Trophoblast cell (in vitro differentiated cells and primary cell): ENCODE data around the gene SELENOO.

ENCODE experiments used
- DNase-seq, 2 donors: peaks; one replicate each; pipeline ENCODE4 v3.0.0-alpha.2; 2016
- H2AFZ ChIP-seq: 2 replicates; pipeline ENCODE4 v1.6.1; 2013; ENCODE audit warnings: low read length, moderate library complexity, mild to moderate bottlenecking; ENCODE audit not compliant: insufficient read depth, poor library complexity
- H2AK5ac ChIP-seq: 2 replicates; pipeline ENCODE4 v1.6.1; 2013; ENCODE audit warnings: mild to moderate bottlenecking, low read length
- H2BK120ac ChIP-seq: 2 replicates; pipeline ENCODE4 v1.6.1; 2013; ENCODE audit warnings: low read length, mild to moderate bottlenecking, moderate library complexity; ENCODE audit not compliant: insufficient read depth, poor library complexity
- H2BK12ac ChIP-seq: 2 replicates; pipeline ENCODE4 v1.6.1; 2013; ENCODE audit warnings: mild to moderate bottlenecking, low read length, moderate library complexity
- H2BK5ac ChIP-seq: 2 replicates; pipeline ENCODE4 v1.6.1; 2013; ENCODE audit warnings: low read length, low read depth, moderate library complexity, mild to moderate bottlenecking; ENCODE audit not compliant: poor library complexity
- H3K14ac ChIP-seq: 2 replicates; pipeline ENCODE4 v1.6.1; 2013; ENCODE audit warnings: mild to moderate bottlenecking, low read length
- H3K18ac ChIP-seq: 2 replicates; pipeline ENCODE4 v1.6.1; 2013; ENCODE audit warnings: mild to moderate bottlenecking, low read length
- H3K23ac ChIP-seq: 2 replicates; pipeline ENCODE4 v1.6.1; 2013; ENCODE audit warnings: low read length
- H3K27ac ChIP-seq: 2 replicates; pipeline ENCODE4 v1.5.1; 2013; ENCODE audit warnings: low read depth, mild to moderate bottlenecking, inconsistent platforms, low read length, moderate library complexity
- H3K27me3 ChIP-seq: 2 replicates; pipeline ENCODE4 v1.6.1; 2013; ENCODE audit warnings: inconsistent platforms, mild to moderate bottlenecking, low read length, moderate library complexity; ENCODE audit not compliant: insufficient read depth
- H3K36me3 ChIP-seq, 2 experiments: 1 replicate in 1 of 2; 2 replicates in 1 of 2; pipeline ENCODE4 v1.6.1; 2013; ENCODE audit warnings: low read length in 2 of 2, mild to moderate bottlenecking in 2 of 2, moderate library complexity in 1 of 2; ENCODE audit not compliant: insufficient read depth in 2 of 2, control insufficient read depth in 1 of 2
- H3K4ac ChIP-seq: 2 replicates; pipeline ENCODE4 v1.6.1; 2013; ENCODE audit warnings: low read depth, mild to moderate bottlenecking, low read length, moderate library complexity
- H3K4me1 ChIP-seq, 2 experiments: 1 replicate in 1 of 2; 2 replicates in 1 of 2; pipeline ENCODE4 v1.6.1; 2013; ENCODE audit warnings: low read length in 2 of 2, mild to moderate bottlenecking in 2 of 2, moderate library complexity in 1 of 2; ENCODE audit not compliant: insufficient read depth in 2 of 2, control insufficient read depth in 1 of 2
- H3K4me2 ChIP-seq: 2 replicates; pipeline ENCODE4 v1.6.1; 2013; ENCODE audit warnings: inconsistent platforms, mild to moderate bottlenecking, low read length, moderate library complexity
- H3K4me3 ChIP-seq: 2 replicates; pipeline ENCODE4 v1.5.1; 2013; ENCODE audit warnings: mild to moderate bottlenecking, low read depth, low read length, inconsistent platforms
- H3K79me1 ChIP-seq: one replicate; pipeline ENCODE4 v1.6.1; 2013; ENCODE audit warnings: low read length
- H3K79me2 ChIP-seq: 2 replicates; pipeline ENCODE4 v1.6.1; 2013; ENCODE audit warnings: low read length, mild to moderate bottlenecking; ENCODE audit not compliant: control insufficient read depth, insufficient read depth, poor library complexity
- H3K9ac ChIP-seq: 2 replicates; pipeline ENCODE4 v1.6.1; 2013; ENCODE audit warnings: mild to moderate bottlenecking, low read length
- H3K9me3 ChIP-seq: 2 replicates; pipeline ENCODE4 v1.6.1; 2013; ENCODE audit warnings: low read depth, mild to moderate bottlenecking, control low read depth, inconsistent platforms, low read length; ENCODE audit not compliant: insufficient read depth
- H4K12ac ChIP-seq: 2 replicates; pipeline ENCODE4 v1.6.1; 2013; ENCODE audit warnings: low read depth, mild to moderate bottlenecking, low read length, moderate library complexity
- H4K8ac ChIP-seq: 2 replicates; pipeline ENCODE4 v1.6.1; 2013; ENCODE audit warnings: low read depth, mild to moderate bottlenecking, low read length, moderate library complexity
- H4K91ac ChIP-seq: one replicate; pipeline ENCODE4 v1.6.1; 2013; ENCODE audit warnings: low read depth, mild to moderate bottlenecking, low read length, moderate library complexity
- WGBS: extraction: QIAGEN DNeasy Blood & Tissue Kit; methylation state at CpG from one replicate; pipeline ENCODE4 v1.1.7; 2013; ENCODE audit warnings: missing lambda C conversion rate; ENCODE audit not compliant: insufficient read length, insufficient coverage; ENCODE audit errors: extremely low coverage; 5-methylcytosine and 5-hydroxymethylcytosine counted together

Gene SELENOO

DNA sequence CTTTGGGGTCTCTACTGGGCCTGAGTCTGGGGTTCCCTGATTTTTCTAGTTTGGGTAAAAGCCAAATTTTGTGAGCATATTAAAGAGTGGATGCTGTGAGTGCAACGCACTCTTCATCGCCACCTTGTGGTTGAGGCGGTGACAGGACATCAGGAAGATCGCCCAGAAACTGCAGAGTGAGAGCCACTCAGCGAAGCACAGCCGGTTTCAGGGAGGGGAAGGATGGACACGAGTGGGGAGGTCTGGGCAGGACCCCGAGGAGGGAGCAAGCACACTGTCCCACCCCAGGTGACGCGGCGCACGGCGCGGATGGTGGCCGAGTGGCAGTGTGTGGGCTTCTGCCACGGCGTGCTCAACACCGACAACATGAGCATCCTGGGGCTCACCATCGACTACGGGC lies 9.1 kb downstream of the SELENOO start:
- peaks cover 56% of the 10 kb centered on the region in 2 experiments for H3K36me3 ChIP-seq
- peaks cover 0 to 4% of the 10 kb centered on the region in 2 experiments for H3K4me1 ChIP-seq
- H3K9ac ChIP-seq: no peak overlapping the region
- no peak overlapping the region for H2BK5ac ChIP-seq
- H3K4me2 ChIP-seq: no peak overlapping the region
- WGBS: no CpG with 5 or more reads among the region's 20 CpGs
- H3K79me1 ChIP-seq: no peaks in the 10 kb centered on the region
- no peak overlapping the region for H3K27ac ChIP-seq
- peak in 1 of 2 donors; percentile 73 for DNase-seq
- H2AK5ac ChIP-seq: no peak overlapping the region
- H4K91ac ChIP-seq: no peak overlapping the region
- H2BK12ac ChIP-seq: no peak overlapping the region
- no peak overlapping the region for H3K18ac ChIP-seq
- H2AFZ ChIP-seq: no peak overlapping the region
- H3K23ac ChIP-seq: no peak overlapping the region
- no peak overlapping the region for H3K4me3 ChIP-seq
- no peaks in the 10 kb centered on the region for H3K27me3 ChIP-seq
- peaks cover 4% of the 10 kb centered on the region for H3K9me3 ChIP-seq
- H3K4ac ChIP-seq: no peak overlapping the region
- no peak overlapping the region for H4K12ac ChIP-seq
- no peaks in the 10 kb centered on the region for H3K79me2 ChIP-seq
- no peak overlapping the region for H2BK120ac ChIP-seq
- H4K8ac ChIP-seq: no peak overlapping the region
- H3K14ac ChIP-seq: no peak overlapping the region

DNA sequence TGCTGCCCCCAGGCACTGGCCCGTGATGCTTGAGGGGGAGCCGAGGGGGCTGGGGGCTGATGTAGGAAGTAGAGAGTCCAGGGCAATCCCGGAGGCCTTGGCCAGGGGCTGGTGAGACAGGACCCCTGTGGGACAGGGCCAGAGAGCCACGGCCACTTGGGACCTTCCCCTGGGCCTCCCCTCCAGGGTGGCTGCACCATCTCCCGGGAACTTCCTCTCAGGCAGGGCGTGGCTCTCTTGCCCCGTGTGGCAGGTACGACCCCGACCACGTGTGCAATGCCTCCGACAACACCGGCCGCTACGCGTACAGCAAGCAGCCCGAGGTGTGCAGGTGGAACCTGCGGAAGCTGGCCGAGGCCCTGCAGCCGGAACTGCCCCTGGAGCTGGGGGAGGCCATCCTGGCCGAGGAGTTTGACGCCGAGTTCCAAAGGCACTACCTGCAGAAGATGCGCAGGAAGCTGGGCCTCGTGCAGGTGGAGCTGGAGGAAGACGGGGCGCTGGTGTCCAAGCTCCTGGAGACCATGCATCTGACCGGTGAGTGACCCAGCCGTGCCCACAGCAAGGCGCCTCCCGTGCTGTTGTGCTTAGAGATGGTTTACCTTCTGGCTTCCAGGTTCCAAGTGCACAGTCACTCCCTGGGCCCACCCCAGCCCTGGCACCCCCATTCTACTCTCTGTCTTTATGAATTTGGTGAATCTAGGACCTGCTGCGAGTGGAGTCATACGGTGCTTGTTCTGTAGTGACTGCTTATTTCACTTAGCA lies 9.7 kb downstream of the SELENOO start:
- Histone ChIP-seq H4K8ac (no peak overlapping the region), H3K4me3 (peak overlapping the region; percentile 10), H3K36me3 (peaks cover 62% of the 10 kb centered on the region in 2 experiments), H3K9me3 (peaks cover 4% of the 10 kb centered on the region), H2BK120ac (no peak overlapping the region), H2AFZ (no peak overlapping the region), H3K4ac (no peak overlapping the region), H3K9ac (no peak overlapping the region), H2BK5ac (no peak overlapping the region), H2BK12ac (no peak overlapping the region), H3K79me1 (no peaks in the 10 kb centered on the region), H4K12ac (no peak overlapping the region), H4K91ac (no peak overlapping the region), H3K27me3 (no peaks in the 10 kb centered on the region), H2AK5ac (no peak overlapping the region), H3K18ac (no peak overlapping the region), H3K4me2 (no peak overlapping the region), H3K14ac (no peak overlapping the region), H3K23ac (no peak overlapping the region), H3K27ac (no peak overlapping the region), H3K79me2 (no peaks in the 10 kb centered on the region), H3K4me1 (peaks cover 0 to 4% of the 10 kb centered on the region in 2 experiments)
- WGBS: no CpG with 5 or more reads among the region's 32 CpGs
- no peak for DNase-seq

DNA sequence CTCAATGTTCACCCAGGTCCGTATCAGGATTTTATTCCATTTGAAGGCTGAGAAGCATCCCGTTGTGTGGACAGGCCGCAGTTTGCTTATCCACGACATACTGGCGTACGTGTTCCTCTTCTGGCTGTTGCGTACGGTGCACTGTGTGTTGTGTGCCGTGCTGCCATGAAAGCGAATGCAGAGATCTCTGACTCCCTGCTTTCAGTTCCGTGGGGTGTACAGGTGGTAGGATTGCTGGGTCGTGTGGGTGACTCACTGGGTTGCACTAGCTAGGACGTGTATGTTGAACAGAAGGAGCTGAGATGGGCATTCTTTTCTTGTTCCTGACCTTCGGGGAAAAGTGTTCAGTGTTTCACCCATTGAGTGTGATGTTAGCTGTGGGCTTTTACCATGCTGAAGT lies 10.3 kb downstream of the SELENOO start:
- Histone ChIP-seq H3K23ac (no peak overlapping the region), H2AFZ (no peak overlapping the region), H3K4me3 (no peak overlapping the region), H2BK12ac (no peak overlapping the region), H3K27ac (no peak overlapping the region), H3K4me1 (peaks cover 0 to 4% of the 10 kb centered on the region in 2 experiments), H3K4ac (no peak overlapping the region), H2AK5ac (no peak overlapping the region), H3K14ac (no peak overlapping the region), H2BK120ac (no peak overlapping the region), H3K18ac (no peak overlapping the region), H4K91ac (no peak overlapping the region), H3K79me1 (no peaks in the 10 kb centered on the region), H3K9ac (no peak overlapping the region), H3K27me3 (no peaks in the 10 kb centered on the region), H4K8ac (no peak overlapping the region), H2BK5ac (no peak overlapping the region), H3K79me2 (no peaks in the 10 kb centered on the region), H3K36me3 (peaks cover 63 to 64% of the 10 kb centered on the region in 2 experiments), H4K12ac (no peak overlapping the region), H3K4me2 (no peak overlapping the region), H3K9me3 (peaks cover 4% of the 10 kb centered on the region)
- WGBS: no CpG with 5 or more reads among the region's 14 CpGs
- DNase-seq: no peak

DNA sequence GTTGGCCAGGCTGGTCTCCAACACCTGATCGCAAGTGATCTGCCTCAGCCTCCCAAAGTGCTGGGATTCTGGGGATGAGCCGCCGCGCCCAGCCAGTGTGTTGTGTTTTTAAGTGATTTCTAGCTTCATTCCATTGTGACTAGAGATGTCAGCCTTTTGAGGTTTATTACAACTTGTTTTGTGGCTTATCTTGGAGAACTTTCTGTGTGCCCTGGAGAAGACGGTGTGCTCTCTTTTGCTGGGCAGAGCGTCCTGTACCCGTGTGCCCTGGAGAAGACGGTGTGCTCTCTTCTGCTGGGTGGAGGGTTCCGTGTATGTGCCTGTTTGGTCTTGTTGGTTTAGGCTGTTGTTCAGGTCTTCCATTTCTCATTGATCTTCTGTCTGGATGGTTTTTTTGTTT lies 12.5 kb downstream of the SELENOO start:
- no peak overlapping the region for H2BK5ac ChIP-seq
- no peak overlapping the region for H3K23ac ChIP-seq
- no peak overlapping the region for H3K18ac ChIP-seq
- H4K8ac ChIP-seq: no peak overlapping the region
- no peak overlapping the region for H2AFZ ChIP-seq
- no CpG with 5 or more reads among the region's 9 CpGs for WGBS
- H3K27ac ChIP-seq: no peak overlapping the region
- H3K4me2 ChIP-seq: no peak overlapping the region
- no peak overlapping the region for H3K14ac ChIP-seq
- H4K12ac ChIP-seq: no peak overlapping the region
- no peaks in the 10 kb centered on the region for H3K27me3 ChIP-seq
- H2BK120ac ChIP-seq: no peak overlapping the region
- H3K79me1 ChIP-seq: no peaks in the 10 kb centered on the region
- H3K4me3 ChIP-seq: no peak overlapping the region
- DNase-seq: no peak
- peaks cover 71 to 74% of the 10 kb centered on the region in 2 experiments for H3K36me3 ChIP-seq
- no peak overlapping the region for H2AK5ac ChIP-seq
- H3K4ac ChIP-seq: no peak overlapping the region
- no peak overlapping the region for H3K9ac ChIP-seq
- no peaks in the 10 kb centered on the region for H3K79me2 ChIP-seq
- peaks cover 5% of the 10 kb centered on the region for H3K9me3 ChIP-seq
- no peak overlapping the region for H2BK12ac ChIP-seq
- H3K4me1 ChIP-seq: no peaks in the 10 kb centered on the region
- H4K91ac ChIP-seq: no peak overlapping the region
